Lower leg skin (tissue), 3 donors: ENCODE measurements around the gene UNC13A.

Source experiments
- POLR2A ChIP-seq, 2 donors: fragments of 450-650 bp; IDR thresholded peaks; one replicate each; pipeline ENCODE4 v1.6.1; 2016 to 2017; ENCODE audit warnings: antibody characterized with exemption in 2 of 2, mild to moderate bottlenecking in 1 of 2, moderate library complexity in 1 of 2
- TF ChIP-seq, protein P1 (sequence below), 3 donors: fragments of 450-650 bp; IDR thresholded peaks; one replicate each; pipeline ENCODE4 v1.5.1; 2016; ENCODE audit warnings: antibody characterized with exemption in 3 of 3, mild to moderate bottlenecking in 3 of 3, moderate library complexity in 2 of 3

DNA sequence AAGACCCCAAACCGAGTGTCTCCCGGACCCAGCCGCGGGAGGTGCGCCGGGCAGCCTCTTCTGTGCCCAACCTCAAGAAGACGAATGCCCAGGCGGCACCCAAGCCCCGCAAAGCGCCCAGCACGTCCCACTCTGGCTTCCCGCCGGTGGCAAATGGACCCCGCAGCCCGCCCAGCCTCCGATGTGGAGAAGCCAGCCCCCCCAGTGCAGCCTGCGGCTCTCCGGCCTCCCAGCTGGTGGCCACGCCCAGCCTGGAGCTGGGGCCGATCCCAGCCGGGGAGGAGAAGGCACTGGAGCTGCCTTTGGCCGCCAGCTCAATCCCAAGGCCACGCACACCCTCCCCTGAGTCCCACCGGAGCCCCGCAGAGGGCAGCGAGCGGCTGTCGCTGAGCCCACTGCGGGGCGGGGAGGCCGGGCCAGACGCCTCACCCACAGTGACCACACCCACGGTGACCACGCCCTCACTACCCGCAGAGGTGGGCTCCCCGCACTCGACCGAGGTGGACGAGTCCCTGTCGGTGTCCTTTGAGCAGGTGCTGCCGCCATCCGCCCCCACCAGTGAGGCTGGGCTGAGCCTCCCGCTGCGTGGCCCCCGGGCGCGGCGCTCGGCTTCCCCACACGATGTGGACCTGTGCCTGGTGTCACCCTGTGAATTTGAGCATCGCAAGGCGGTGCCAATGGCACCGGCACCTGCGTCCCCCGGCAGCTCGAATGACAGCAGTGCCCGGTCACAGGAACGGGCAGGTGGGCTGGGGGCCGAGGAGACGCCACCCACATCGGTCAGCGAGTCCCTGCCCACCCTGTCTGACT, 39.0 kb upstream of the UNC13A start:
- TF ChIP-seq, protein P1, sequence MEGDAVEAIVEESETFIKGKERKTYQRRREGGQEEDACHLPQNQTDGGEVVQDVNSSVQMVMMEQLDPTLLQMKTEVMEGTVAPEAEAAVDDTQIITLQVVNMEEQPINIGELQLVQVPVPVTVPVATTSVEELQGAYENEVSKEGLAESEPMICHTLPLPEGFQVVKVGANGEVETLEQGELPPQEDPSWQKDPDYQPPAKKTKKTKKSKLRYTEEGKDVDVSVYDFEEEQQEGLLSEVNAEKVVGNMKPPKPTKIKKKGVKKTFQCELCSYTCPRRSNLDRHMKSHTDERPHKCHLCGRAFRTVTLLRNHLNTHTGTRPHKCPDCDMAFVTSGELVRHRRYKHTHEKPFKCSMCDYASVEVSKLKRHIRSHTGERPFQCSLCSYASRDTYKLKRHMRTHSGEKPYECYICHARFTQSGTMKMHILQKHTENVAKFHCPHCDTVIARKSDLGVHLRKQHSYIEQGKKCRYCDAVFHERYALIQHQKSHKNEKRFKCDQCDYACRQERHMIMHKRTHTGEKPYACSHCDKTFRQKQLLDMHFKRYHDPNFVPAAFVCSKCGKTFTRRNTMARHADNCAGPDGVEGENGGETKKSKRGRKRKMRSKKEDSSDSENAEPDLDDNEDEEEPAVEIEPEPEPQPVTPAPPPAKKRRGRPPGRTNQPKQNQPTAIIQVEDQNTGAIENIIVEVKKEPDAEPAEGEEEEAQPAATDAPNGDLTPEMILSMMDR (IDR thresholded peaks at IDR 0.05) = no peak
- TF ChIP-seq POLR2A (IDR thresholded peaks at IDR 0.05) = no peak
